Measurements from ENCODE around the gene PHKA1. TPM values are rescaled to one million over a fixed set of nuclear protein-coding genes. Genes with fewer than 3 reads are reported as not detected.

PHKA1 gene
- total RNA-seq, 2 experiments from 2014 or later = 0.09 TPM; not detected in 1

DNA sequence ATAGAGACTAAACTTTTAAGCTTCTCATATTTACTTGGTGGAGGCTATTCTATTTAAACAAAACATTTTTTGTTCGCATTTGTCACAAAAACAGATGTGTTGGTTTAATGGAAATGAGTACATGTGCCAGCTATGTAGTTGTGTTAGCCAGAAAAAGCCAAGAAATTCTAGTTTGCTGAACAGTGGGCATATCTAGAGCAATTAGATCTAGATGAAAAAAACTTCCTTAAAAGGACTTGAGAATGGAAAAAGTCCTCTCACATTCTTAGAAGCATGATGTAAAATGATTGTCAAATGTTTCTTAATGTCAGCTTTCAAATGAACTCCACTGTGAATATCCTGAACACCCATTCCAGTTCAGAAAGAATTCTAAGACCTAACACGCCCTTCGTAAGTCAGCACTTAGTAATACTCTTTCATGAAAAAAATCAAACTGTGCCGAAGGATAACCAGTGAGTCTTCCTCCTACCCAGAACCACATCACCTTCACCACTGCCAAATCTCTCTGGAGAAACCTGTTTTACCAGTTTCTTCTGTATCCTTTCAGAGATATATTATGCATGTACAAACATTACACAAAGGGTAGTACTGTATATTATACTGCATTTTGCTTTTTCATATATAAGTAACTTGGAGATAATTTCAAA is 28.2 kb downstream of the PHKA1 start:
- no peak overlapping the region for H2AFZ ChIP-seq (ENCODE audit: low read length)
- ChIA-PET POLR2A (no interaction called here), CTCF (ENCODE audit: unreplicated experiment) (no interaction called here)
- no peak for TF ChIP-seq EZH2phosphoT487 (IDR thresholded peaks at IDR 0.05; ENCODE audit: borderline replicate concordance, low read depth, low read length)
- TF ChIP-seq, protein P1, sequence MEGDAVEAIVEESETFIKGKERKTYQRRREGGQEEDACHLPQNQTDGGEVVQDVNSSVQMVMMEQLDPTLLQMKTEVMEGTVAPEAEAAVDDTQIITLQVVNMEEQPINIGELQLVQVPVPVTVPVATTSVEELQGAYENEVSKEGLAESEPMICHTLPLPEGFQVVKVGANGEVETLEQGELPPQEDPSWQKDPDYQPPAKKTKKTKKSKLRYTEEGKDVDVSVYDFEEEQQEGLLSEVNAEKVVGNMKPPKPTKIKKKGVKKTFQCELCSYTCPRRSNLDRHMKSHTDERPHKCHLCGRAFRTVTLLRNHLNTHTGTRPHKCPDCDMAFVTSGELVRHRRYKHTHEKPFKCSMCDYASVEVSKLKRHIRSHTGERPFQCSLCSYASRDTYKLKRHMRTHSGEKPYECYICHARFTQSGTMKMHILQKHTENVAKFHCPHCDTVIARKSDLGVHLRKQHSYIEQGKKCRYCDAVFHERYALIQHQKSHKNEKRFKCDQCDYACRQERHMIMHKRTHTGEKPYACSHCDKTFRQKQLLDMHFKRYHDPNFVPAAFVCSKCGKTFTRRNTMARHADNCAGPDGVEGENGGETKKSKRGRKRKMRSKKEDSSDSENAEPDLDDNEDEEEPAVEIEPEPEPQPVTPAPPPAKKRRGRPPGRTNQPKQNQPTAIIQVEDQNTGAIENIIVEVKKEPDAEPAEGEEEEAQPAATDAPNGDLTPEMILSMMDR (conservative IDR thresholded peaks at IDR 0.05; ENCODE audit: low read length) = no peak
- BruUV-seq (replicated peaks) = no TSS peak
- H3K79me2 ChIP-seq (ENCODE audit: insufficient read depth, low read depth, low read length) = no peaks in the 10 kb centered on the region
- H3K4me2 ChIP-seq (ENCODE audit: low read length) = no peak overlapping the region
- H4K20me1 ChIP-seq (ENCODE audit: insufficient read depth, low read length) = no peaks in the 10 kb centered on the region
- H3K4me1 ChIP-seq (ENCODE audit: insufficient read depth, low read length, poor library complexity, severe bottlenecking) = no peaks in the 10 kb centered on the region
- no peak overlapping the region for H3K4me3 ChIP-seq (ENCODE audit: low read depth, low read length, poor library complexity, severe bottlenecking)
- H3K36me3 ChIP-seq (ENCODE audit: insufficient read depth, low read length) = no peaks in the 10 kb centered on the region
- no peaks in the 10 kb centered on the region for H3K9me2 ChIP-seq (ENCODE audit: insufficient read depth, low read length)
- intact Hi-C loops (cut with micrococcal nuclease; ENCODE audit: unreplicated experiment) = no loop called here
- H3K9me3 ChIP-seq (ENCODE audit: low read length) = no peaks in the 10 kb centered on the region
- H3K27ac ChIP-seq (ENCODE audit: low read depth, low read length, poor library complexity, severe bottlenecking) = no peak overlapping the region
- DNase-seq (ENCODE audit: low spot score) = no peak

DNA sequence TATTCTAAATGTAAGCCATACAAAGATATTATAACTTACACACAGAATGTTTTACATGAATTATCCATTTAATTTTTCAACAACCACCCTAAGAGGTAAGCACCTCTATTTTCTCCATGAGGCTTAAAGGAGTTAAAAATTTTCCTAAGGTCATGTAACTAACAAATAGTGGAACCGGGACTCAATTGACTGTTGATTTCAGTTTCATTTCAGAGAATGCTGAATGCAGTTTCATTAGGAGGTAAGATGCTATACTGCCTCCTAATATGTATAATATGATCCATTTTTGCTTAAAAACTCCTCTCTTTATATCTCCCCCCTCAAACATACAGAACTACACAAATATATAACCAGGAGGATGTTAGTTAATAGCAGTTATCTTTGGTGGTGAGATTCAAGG is 29.1 kb downstream of the PHKA1 start:
- Histone ChIP-seq H4K20me1 (ENCODE audit: insufficient read depth, low read length) (no peaks in the 10 kb centered on the region), H3K36me3 (ENCODE audit: insufficient read depth, low read length) (no peaks in the 10 kb centered on the region), H3K79me2 (ENCODE audit: insufficient read depth, low read depth, low read length) (no peaks in the 10 kb centered on the region), H3K27ac (ENCODE audit: low read depth, low read length, poor library complexity, severe bottlenecking) (no peak overlapping the region), H3K4me1 (ENCODE audit: insufficient read depth, low read length, poor library complexity, severe bottlenecking) (no peaks in the 10 kb centered on the region), H3K9me2 (ENCODE audit: insufficient read depth, low read length) (no peaks in the 10 kb centered on the region), H3K9me3 (ENCODE audit: low read length) (no peaks in the 10 kb centered on the region), H2AFZ (ENCODE audit: low read length) (no peak overlapping the region), H3K4me3 (ENCODE audit: low read depth, low read length, poor library complexity, severe bottlenecking) (no peak overlapping the region), H3K4me2 (ENCODE audit: low read length) (no peak overlapping the region)
- DNase-seq (ENCODE audit: low spot score) = no peak
- BruUV-seq (replicated peaks) = no TSS peak
- no peak for TF ChIP-seq EZH2phosphoT487 (IDR thresholded peaks at IDR 0.05; ENCODE audit: borderline replicate concordance, low read depth, low read length)
- TF ChIP-seq, protein P1 (conservative IDR thresholded peaks at IDR 0.05; ENCODE audit: low read length) = no peak
- CTCF ChIA-PET (ENCODE audit: unreplicated experiment) = no interaction called here
- intact Hi-C loops (cut with micrococcal nuclease; ENCODE audit: unreplicated experiment) = no loop called here
- POLR2A ChIA-PET = no interaction called here

DNA sequence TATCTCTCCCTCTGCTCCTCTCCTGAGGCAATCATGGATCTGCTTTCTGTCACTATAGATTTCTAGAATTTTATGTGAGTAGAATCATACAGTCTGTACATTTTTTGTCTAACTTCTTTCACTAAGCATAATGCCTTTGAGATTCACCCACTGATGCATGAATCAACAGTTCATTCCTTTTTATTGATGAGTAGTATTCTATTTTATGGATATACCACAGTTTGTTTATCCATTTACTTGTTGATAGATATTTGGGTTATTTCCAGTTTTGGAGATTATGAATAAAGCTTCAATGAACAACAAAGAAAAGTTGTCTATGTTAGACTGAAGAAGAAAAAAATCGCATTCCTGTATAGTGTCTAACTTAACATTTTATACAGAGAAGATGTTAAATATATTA is 30.5 kb downstream of the PHKA1 start:
- Histone ChIP-seq H3K4me1 (ENCODE audit: insufficient read depth, low read length, poor library complexity, severe bottlenecking) (no peaks in the 10 kb centered on the region), H4K20me1 (ENCODE audit: insufficient read depth, low read length) (no peaks in the 10 kb centered on the region), H3K79me2 (ENCODE audit: insufficient read depth, low read depth, low read length) (no peaks in the 10 kb centered on the region), H3K4me2 (ENCODE audit: low read length) (no peak overlapping the region), H3K9me3 (ENCODE audit: low read length) (no peaks in the 10 kb centered on the region), H3K9me2 (ENCODE audit: insufficient read depth, low read length) (no peaks in the 10 kb centered on the region), H2AFZ (ENCODE audit: low read length) (no peak overlapping the region), H3K36me3 (ENCODE audit: insufficient read depth, low read length) (no peaks in the 10 kb centered on the region), H3K4me3 (ENCODE audit: low read depth, low read length, poor library complexity, severe bottlenecking) (no peak overlapping the region), H3K27ac (ENCODE audit: low read depth, low read length, poor library complexity, severe bottlenecking) (no peak overlapping the region)
- no TSS peak for BruUV-seq (replicated peaks)
- TF ChIP-seq EZH2phosphoT487 (IDR thresholded peaks at IDR 0.05; ENCODE audit: borderline replicate concordance, low read depth, low read length) = no peak
- TF ChIP-seq, protein P1 (conservative IDR thresholded peaks at IDR 0.05; ENCODE audit: low read length) = no peak
- CTCF ChIA-PET (ENCODE audit: unreplicated experiment) = no interaction called here
- POLR2A ChIA-PET = no interaction called here
- intact Hi-C loops (cut with micrococcal nuclease; ENCODE audit: unreplicated experiment) = no loop called here
- no peak for DNase-seq (ENCODE audit: low spot score)
